Measurements from ENCODE around the gene C1R.

C1R gene

GRCh38 chr12:7122811-7123769, 30.8 kb upstream of the C1R start:
- DNase-seq (ENCODE audit: low read depth) = no peak
- TF ChIP-seq MAX (IDR thresholded peaks at IDR 0.05; ENCODE audit: low read depth, low read length) = no peak
- no peak for TF ChIP-seq CTCF (IDR thresholded peaks at IDR 0.05; ENCODE audit: low read depth, low read length)
- TF ChIP-seq POLR2A (IDR thresholded peaks at IDR 0.05; ENCODE audit: extremely low read depth, insufficient read length) = no peak
- no peak for TF ChIP-seq MYC (IDR thresholded peaks at IDR 0.05; ENCODE audit: low read depth, low read length)
- H3K4me3 ChIP-seq (ENCODE audit: low read depth, low read length) = no peak overlapping the region

GRCh38 chr12:7121324-7121723, 29.1 kb upstream of the C1R start:
- no peak for DNase-seq (ENCODE audit: low read depth)
- no peak overlapping the region for H3K4me3 ChIP-seq (ENCODE audit: low read depth, low read length)
- TF ChIP-seq MAX (IDR thresholded peaks at IDR 0.05; ENCODE audit: low read depth, low read length) = no peak
- no peak for TF ChIP-seq MYC (IDR thresholded peaks at IDR 0.05; ENCODE audit: low read depth, low read length)
- no peak for TF ChIP-seq POLR2A (IDR thresholded peaks at IDR 0.05; ENCODE audit: extremely low read depth, insufficient read length)
- no peak for TF ChIP-seq CTCF (IDR thresholded peaks at IDR 0.05; ENCODE audit: low read depth, low read length)

GRCh38 chr12:7120166-7120565, 27.9 kb upstream of the C1R start:
- DNase-seq (ENCODE audit: low read depth) = no peak
- TF ChIP-seq MYC (IDR thresholded peaks at IDR 0.05; ENCODE audit: low read depth, low read length) = no peak
- no peak for TF ChIP-seq POLR2A (IDR thresholded peaks at IDR 0.05; ENCODE audit: extremely low read depth, insufficient read length)
- no peak for TF ChIP-seq CTCF (IDR thresholded peaks at IDR 0.05; ENCODE audit: low read depth, low read length)
- no peak for TF ChIP-seq MAX (IDR thresholded peaks at IDR 0.05; ENCODE audit: low read depth, low read length)
- H3K4me3 ChIP-seq (ENCODE audit: low read depth, low read length) = no peak overlapping the region

- no peak for TF ChIP-seq CTCF (IDR thresholded peaks at IDR 0.05; ENCODE audit: low read depth, low read length)
- TF ChIP-seq MAX (IDR thresholded peaks at IDR 0.05; ENCODE audit: low read depth, low read length) = no peak
- TF ChIP-seq POLR2A (IDR thresholded peaks at IDR 0.05; ENCODE audit: extremely low read depth, insufficient read length) = no peak
- no peak for TF ChIP-seq MYC (IDR thresholded peaks at IDR 0.05; ENCODE audit: low read depth, low read length)
- no peak overlapping the region for H3K4me3 ChIP-seq (ENCODE audit: low read depth, low read length)
- no peak for DNase-seq (ENCODE audit: low read depth)
Measured at GRCh38 chr12:7118881-7119280, 26.6 kb upstream of the C1R start.

- DNase-seq (ENCODE audit: low read depth) = no peak
- TF ChIP-seq MYC (IDR thresholded peaks at IDR 0.05; ENCODE audit: low read depth, low read length) (no peak), MAX (IDR thresholded peaks at IDR 0.05; ENCODE audit: low read depth, low read length) (no peak), POLR2A (IDR thresholded peaks at IDR 0.05; ENCODE audit: extremely low read depth, insufficient read length) (no peak), CTCF (IDR thresholded peaks at IDR 0.05; ENCODE audit: low read depth, low read length) (no peak)
- no peak overlapping the region for H3K4me3 ChIP-seq (ENCODE audit: low read depth, low read length)
Measured at GRCh38 chr12:7117670-7118069, 25.4 kb upstream of the C1R start.

All from NB4 (cell line).